AG10803 (cell line): ENCODE measurements around the gene ZBTB9.
A peak's percentile ranks its signal among the peaks of the same experiment; 100 is the strongest.

Experiments used
- DNase-seq: peaks from one replicate; pipeline ENCODE4 v3.0.0; 2010; ENCODE audit warnings: low read depth
- H3K4me3 ChIP-seq: 2 replicates; pipeline ENCODE4 v1.5.1; 2011; ENCODE audit warnings: mild to moderate bottlenecking, low read length, control low read depth
- CTCF ChIP-seq: conservative IDR thresholded peaks from 2 replicates; pipeline ENCODE4 v1.5.1; 2011; ENCODE audit warnings: mild to moderate bottlenecking, low read length, control low read depth, inconsistent platforms

Gene ZBTB9, protein sequence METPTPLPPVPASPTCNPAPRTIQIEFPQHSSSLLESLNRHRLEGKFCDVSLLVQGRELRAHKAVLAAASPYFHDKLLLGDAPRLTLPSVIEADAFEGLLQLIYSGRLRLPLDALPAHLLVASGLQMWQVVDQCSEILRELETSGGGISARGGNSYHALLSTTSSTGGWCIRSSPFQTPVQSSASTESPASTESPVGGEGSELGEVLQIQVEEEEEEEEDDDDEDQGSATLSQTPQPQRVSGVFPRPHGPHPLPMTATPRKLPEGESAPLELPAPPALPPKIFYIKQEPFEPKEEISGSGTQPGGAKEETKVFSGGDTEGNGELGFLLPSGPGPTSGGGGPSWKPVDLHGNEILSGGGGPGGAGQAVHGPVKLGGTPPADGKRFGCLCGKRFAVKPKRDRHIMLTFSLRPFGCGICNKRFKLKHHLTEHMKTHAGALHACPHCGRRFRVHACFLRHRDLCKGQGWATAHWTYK

GRCh38 chr6:33454009-33454946 is at the start of gene ZBTB9:
ZBTB9 (plus strand) TSS chr6:33454576; CDS start chr6:33455101, 525 bp downstream.
- DNase-seq: peak; percentile 95
- no peak for TF ChIP-seq CTCF
- peak within 1 kb of the TSS; percentile 92 for H3K4me3 ChIP-seq

DNA sequence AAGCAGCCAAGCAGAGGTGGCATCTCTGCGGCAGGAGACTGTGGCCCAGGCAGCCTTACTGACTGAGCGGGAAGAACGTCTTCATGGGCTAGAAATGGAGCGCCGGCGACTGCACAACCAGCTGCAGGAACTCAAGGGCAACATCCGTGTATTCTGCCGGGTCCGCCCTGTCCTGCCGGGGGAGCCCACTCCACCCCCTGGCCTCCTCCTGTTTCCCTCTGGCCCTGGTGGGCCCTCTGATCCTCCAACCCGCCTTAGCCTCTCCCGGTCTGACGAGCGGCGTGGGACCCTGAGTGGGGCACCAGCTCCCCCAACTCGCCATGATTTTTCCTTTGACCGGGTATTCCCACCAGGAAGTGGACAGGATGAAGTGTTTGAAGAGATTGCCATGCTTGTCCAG is 49.5 kb upstream of the ZBTB9 start:
- no peak for DNase-seq
- no peak for TF ChIP-seq CTCF
- no peak overlapping the region for H3K4me3 ChIP-seq

GRCh38 chr6:33405386-33405940 is 48.9 kb upstream of the ZBTB9 start:
- no peak overlapping the region for H3K4me3 ChIP-seq
- no peak for TF ChIP-seq CTCF
- DNase-seq: no peak

DNA sequence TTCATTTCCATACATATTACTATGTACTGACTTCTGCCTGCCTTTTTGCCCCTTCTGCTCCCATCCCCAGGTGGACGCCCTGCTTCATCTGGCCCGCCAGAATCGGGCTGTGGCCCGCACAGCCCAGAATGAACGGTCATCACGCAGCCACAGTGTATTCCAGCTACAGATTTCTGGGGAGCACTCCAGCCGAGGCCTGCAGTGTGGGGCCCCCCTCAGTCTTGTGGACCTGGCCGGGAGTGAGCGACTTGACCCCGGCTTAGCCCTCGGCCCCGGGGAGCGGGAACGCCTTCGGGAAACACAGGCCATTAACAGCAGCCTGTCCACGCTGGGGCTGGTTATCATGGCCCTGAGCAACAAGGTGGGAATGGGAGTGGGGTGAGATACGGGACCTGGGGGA is 48.2 kb upstream of the ZBTB9 start:
- TF ChIP-seq CTCF: no peak
- no peak for DNase-seq
- H3K4me3 ChIP-seq: no peak overlapping the region

DNA sequence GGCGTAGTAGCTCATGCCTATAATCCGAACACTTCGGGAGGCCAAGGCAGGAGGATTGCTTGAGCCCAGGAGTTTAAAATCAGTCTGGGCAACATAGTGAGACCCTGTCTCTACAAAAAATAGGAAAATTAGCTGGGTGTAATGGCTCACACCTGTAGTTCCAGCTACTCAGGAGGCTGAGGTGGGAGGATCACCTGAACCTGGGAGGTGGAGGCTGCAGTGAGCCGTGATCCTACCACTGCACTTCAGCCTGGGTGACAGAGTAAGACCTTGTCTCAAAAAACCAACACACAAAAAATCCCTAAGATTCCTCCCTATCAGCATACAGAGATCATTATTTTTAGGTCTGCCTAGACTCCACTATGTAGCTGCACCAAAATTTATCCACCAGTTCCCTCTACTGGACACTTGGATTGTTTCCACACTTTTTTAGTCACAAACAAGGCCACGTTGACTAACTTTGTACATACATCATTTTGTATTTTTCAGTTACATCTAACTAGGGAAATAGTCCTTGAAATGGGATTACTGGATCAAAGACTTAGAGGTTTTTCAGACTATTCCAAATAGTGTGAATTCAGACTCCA is 47.2 kb upstream of the ZBTB9 start:
- no peak overlapping the region for H3K4me3 ChIP-seq
- peak; percentile 46 for TF ChIP-seq CTCF
- peak; percentile 62 for DNase-seq

DNA sequence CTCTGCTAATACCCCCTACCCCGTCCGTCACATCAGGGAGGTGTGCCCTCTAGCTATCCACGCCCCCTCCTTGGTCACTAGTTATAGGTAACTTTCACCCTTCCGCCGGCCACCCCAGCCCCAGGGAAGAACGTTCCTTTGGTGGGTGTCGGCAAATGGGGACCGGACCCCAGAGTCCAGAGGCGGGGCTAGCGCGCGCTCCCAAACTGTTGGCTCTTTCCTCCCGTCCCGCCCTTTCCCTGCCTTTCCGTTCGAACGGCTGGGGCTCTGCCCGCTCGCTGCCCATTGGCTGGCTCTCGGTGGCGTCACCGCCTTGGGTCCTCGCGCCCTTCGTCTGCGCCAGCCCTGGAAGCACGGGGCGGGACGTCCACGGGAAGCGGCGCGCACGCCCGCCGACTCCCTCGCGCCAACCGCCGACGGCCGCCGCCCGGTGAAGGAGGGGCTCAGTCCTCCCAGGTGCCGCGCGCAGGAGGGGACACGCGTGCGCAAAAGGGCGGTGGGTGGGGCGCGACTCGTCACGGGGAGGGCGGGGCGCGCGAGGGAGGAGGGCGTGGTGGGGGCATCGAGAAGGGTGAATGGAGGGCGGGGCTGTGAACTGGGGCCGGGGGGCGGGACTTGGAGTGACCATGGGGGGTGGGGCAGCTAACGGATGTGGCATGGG is 44.2 kb upstream of the ZBTB9 start:
- TF ChIP-seq CTCF: no peak
- peak; percentile 98 for DNase-seq
- H3K4me3 ChIP-seq: peak overlapping the region; percentile 80
